H1 (cell line): ENCODE results near the gene TXNDC2. TPM values are rescaled to one million over a fixed set of nuclear protein-coding genes. Genes with fewer than 3 reads are reported as not detected.

Experiments
- CTCF ChIA-PET: fragments of 300-600 bp; sonication (Branson Sonifier 250); formaldehyde crosslinking; loops from one replicate; lab custom pipeline; 2021; ENCODE audit not compliant: partially characterized antibody; lab: Charles Lee
- POLR2A ChIA-PET: fragments of 300-600 bp; sonication (Branson Sonifier 250); formaldehyde crosslinking; loops from one replicate; lab custom pipeline; 2021; ENCODE audit warnings: inconsistent platforms; ENCODE audit not compliant: partially characterized antibody; lab: Charles Lee
- DNase-seq, 2 experiments: peaks; one replicate each; pipeline versions ENCODE4 v3.0.0 to v3.0.0-alpha.2; 2010 to 2022; ENCODE audit warnings: low spot score in 2 of 2, low read depth in 1 of 2, mixed read lengths in 1 of 2
- FAIRE-seq: peaks from 2 replicates; lab custom pipeline; 2011; peaks lifted over from hg19 to GRCh38; lab: Jason Lieb, UNC
- H2AFZ ChIP-seq: 2 replicates; pipeline ENCODE4 v1.8.1; 2012; ENCODE audit warnings: low read length, inconsistent platforms
- H2AK5ac ChIP-seq: 2 replicates; pipeline ENCODE4 v1.6.1; 2013; ENCODE audit warnings: low read depth, low read length
- H2BK120ac ChIP-seq: replicated peaks from 2 replicates; pipeline ENCODE3; 2013; ENCODE audit warnings: low read depth, low read length, inconsistent platforms
- H2BK12ac ChIP-seq: 2 replicates; pipeline ENCODE4 v1.6.1; 2013; ENCODE audit warnings: low read depth, low read length
- H2BK15ac ChIP-seq: 2 replicates; pipeline ENCODE4 v1.6.1; 2013; ENCODE audit warnings: low read length
- H2BK20ac ChIP-seq: 2 replicates; pipeline ENCODE4 v1.6.1; 2013; ENCODE audit warnings: low read length
- H2BK5ac ChIP-seq: 2 replicates; pipeline ENCODE4 v1.6.1; 2013; ENCODE audit warnings: low read depth, low read length
- H3K14ac ChIP-seq: 2 replicates; pipeline ENCODE4 v1.6.1; 2013; ENCODE audit warnings: inconsistent platforms; ENCODE audit not compliant: insufficient read length
- H3K18ac ChIP-seq: 2 replicates; pipeline ENCODE4 v1.6.1; 2013; ENCODE audit warnings: low read length; ENCODE audit errors: extremely low read depth
- H3K23ac ChIP-seq: 2 replicates; pipeline ENCODE4 v1.6.1; 2013; ENCODE audit warnings: inconsistent platforms; ENCODE audit not compliant: insufficient read length
- H3K23me2 ChIP-seq: 2 replicates; pipeline ENCODE4 v1.6.1; 2013; ENCODE audit warnings: low read depth, low read length
- H3K27ac ChIP-seq: 2 replicates; pipeline ENCODE4 v1.6.1; 2011; ENCODE audit warnings: low read depth, low read length, inconsistent platforms
- H3K27me3 ChIP-seq, 4 experiments: replicated peaks in 1 of 4; 1 replicate in 1 of 4; 2 replicates in 3 of 4; pipeline versions ENCODE4 v1.6.1 to v1.8.1; 2011 to 2013; ENCODE audit warnings: low read length in 3 of 4, mild to moderate bottlenecking in 3 of 4, inconsistent platforms in 2 of 4, mixed read lengths in 2 of 4, moderate library complexity in 1 of 4; ENCODE audit not compliant: control insufficient read depth in 3 of 4, insufficient read depth in 3 of 4; ENCODE audit errors: extremely low read depth in 1 of 4
- H3K36me3 ChIP-seq, 4 experiments: 2 replicates each; pipeline versions ENCODE4 v1.6.1 to v1.8.1; 2011 to 2013; ENCODE audit warnings: mild to moderate bottlenecking in 4 of 4, low read length in 3 of 4, moderate library complexity in 2 of 4, control low read depth in 1 of 4, inconsistent platforms in 1 of 4; ENCODE audit not compliant: insufficient read depth in 4 of 4, control insufficient read depth in 2 of 4
- H3K4ac ChIP-seq: replicated peaks from 2 replicates; pipeline ENCODE3; 2013; ENCODE audit warnings: low read length, low read depth, mixed read lengths, inconsistent platforms; ENCODE audit not compliant: insufficient read length
- H3K4me1 ChIP-seq, 4 experiments: replicated peaks in 1 of 4; 1 replicate in 1 of 4; 2 replicates in 3 of 4; pipeline versions ENCODE4 v1.6.1 to v1.8.1; 2011 to 2013; ENCODE audit warnings: low read length in 3 of 4, inconsistent platforms in 2 of 4, mixed read lengths in 1 of 4; ENCODE audit not compliant: insufficient read depth in 4 of 4, control insufficient read depth in 3 of 4
- H3K4me2 ChIP-seq, 2 experiments: 2 replicates each; pipeline versions ENCODE4 v1.6.1 to v1.8.1; 2011 to 2013; ENCODE audit warnings: low read depth in 2 of 2, low read length in 2 of 2, control low read depth in 1 of 2, inconsistent platforms in 1 of 2, mild to moderate bottlenecking in 1 of 2; ENCODE audit not compliant: insufficient read depth in 1 of 2
- H3K4me3 ChIP-seq, 4 experiments: fragments of 200-600, 300-600 bp in 1 of 4; sonication (generic), shearing (Covaris generic), sonication (Bioruptor Twin) in 1 of 4; 2 replicates each; pipeline versions ENCODE4 v1.5.1 to v1.8.1; 2011 to 2016; ENCODE audit warnings: low read length in 4 of 4, low read depth in 3 of 4, control low read depth in 2 of 4, inconsistent platforms in 2 of 4, mild to moderate bottlenecking in 2 of 4, mixed read lengths in 1 of 4, moderate library complexity in 1 of 4; ENCODE audit not compliant: insufficient read depth in 2 of 4; ENCODE audit errors: extremely low read depth in 1 of 4
- H3K56ac ChIP-seq: replicated peaks from 2 replicates; pipeline ENCODE3; 2013; ENCODE audit warnings: low read depth, mild to moderate bottlenecking, mixed read lengths, low read length, inconsistent platforms; ENCODE audit not compliant: insufficient read length
- H3K79me1 ChIP-seq: 2 replicates; pipeline ENCODE4 v1.6.1; 2013; ENCODE audit warnings: low read depth, low read length, control low read depth
- H3K79me2 ChIP-seq, 2 experiments: 2 replicates each; pipeline versions ENCODE4 v1.6.1 to v1.8.1; 2012 to 2013; ENCODE audit warnings: low read length in 2 of 2, mild to moderate bottlenecking in 2 of 2, inconsistent platforms in 1 of 2; ENCODE audit not compliant: insufficient read depth in 2 of 2, control insufficient read depth in 1 of 2
- H3K9ac ChIP-seq, 4 experiments: replicated peaks in 1 of 4; 1 replicate in 1 of 4; 2 replicates in 3 of 4; pipeline versions ENCODE4 v1.6.1 to v1.8.1; 2011 to 2013; ENCODE audit warnings: low read depth in 3 of 4, low read length in 3 of 4, control low read depth in 2 of 4, mild to moderate bottlenecking in 2 of 4, moderate library complexity in 2 of 4, inconsistent platforms in 1 of 4; ENCODE audit errors: extremely low read depth in 1 of 4
- H3K9me3 ChIP-seq, 2 experiments: 2 replicates each; pipeline versions ENCODE4 v1.6.1 to v1.8.1; 2012 to 2013; ENCODE audit warnings: mild to moderate bottlenecking in 2 of 2, moderate library complexity in 2 of 2, control low read depth in 1 of 2, inconsistent platforms in 1 of 2, low read depth in 1 of 2, low read length in 1 of 2, mixed read lengths in 1 of 2; ENCODE audit not compliant: insufficient read depth in 2 of 2
- H4K20me1 ChIP-seq, 2 experiments: replicated peaks in 1 of 2; 2 replicates each; pipeline versions ENCODE3 to v1.8.1; 2011 to 2013; ENCODE audit warnings: inconsistent platforms in 2 of 2, low read length in 2 of 2, mild to moderate bottlenecking in 1 of 2; ENCODE audit not compliant: insufficient read depth in 2 of 2, control insufficient read depth in 1 of 2
- H4K5ac ChIP-seq: 2 replicates; pipeline ENCODE4 v1.6.1; 2013; ENCODE audit warnings: low read length, low read depth, mixed read lengths, inconsistent platforms; ENCODE audit not compliant: insufficient read length
- H4K8ac ChIP-seq: 2 replicates; pipeline ENCODE4 v1.8.0; 2013; ENCODE audit warnings: mild to moderate bottlenecking, moderate library complexity, low read length, inconsistent platforms; ENCODE audit not compliant: insufficient read depth; ENCODE audit errors: extremely low read depth
- H4K91ac ChIP-seq: replicated peaks from 2 replicates; pipeline ENCODE3; 2013; ENCODE audit warnings: low read length, mixed read lengths, inconsistent platforms; ENCODE audit not compliant: insufficient read length
- ATF3 ChIP-seq: IDR thresholded peaks from 2 replicates; pipeline ENCODE4 v1.6.1; 2011; ENCODE audit warnings: low read depth, mild to moderate bottlenecking, low read length; ENCODE audit not compliant: insufficient read depth
- BCL11A ChIP-seq, 2 experiments: IDR thresholded peaks; one replicate each; pipeline ENCODE4 v1.6.1; 2011; ENCODE audit warnings: low read depth in 2 of 2, low read length in 2 of 2, mild to moderate bottlenecking in 2 of 2
- BRCA1 ChIP-seq: IDR thresholded peaks from 2 replicates; pipeline ENCODE4 v1.6.1; 2012; ENCODE audit warnings: low read depth, low read length, improper control_type of control experiment
- CHD2 ChIP-seq: IDR thresholded peaks from 2 replicates; pipeline ENCODE4 v1.6.1; 2012; ENCODE audit warnings: low read length, improper control_type of control experiment
- E2F6 ChIP-seq: IDR thresholded peaks from 2 replicates; pipeline ENCODE4 v1.6.1; 2012; ENCODE audit warnings: inconsistent platforms
- GABPA ChIP-seq: IDR thresholded peaks from 2 replicates; pipeline ENCODE4 v1.6.1; 2011; ENCODE audit warnings: mild to moderate bottlenecking, low read length, moderate library complexity, borderline replicate concordance; ENCODE audit not compliant: insufficient read depth
- JUN ChIP-seq: IDR thresholded peaks from 2 replicates; pipeline ENCODE4 v1.6.1; 2011; ENCODE audit warnings: low read depth, mild to moderate bottlenecking, improper control_type of control experiment, low read length
- WGBS, 2 experiments: shearing (Covaris generic) in 1 of 2; methylation state at CpG; one replicate each; pipeline versions ENCODE4 v1.1.6 to v1.1.7; 2013 to 2015; ENCODE audit warnings: low lambda C conversion rate in 2 of 2, mixed read lengths in 2 of 2, inconsistent platforms in 1 of 2, low coverage in 1 of 2, missing lambda C conversion rate in 1 of 2; ENCODE audit not compliant: insufficient replicate concordance in 2 of 2, insufficient coverage in 1 of 2, insufficient read length in 1 of 2; ENCODE audit errors: extremely low coverage in 1 of 2, missing lambda C conversion rate in 1 of 2; 5-methylcytosine and 5-hydroxymethylcytosine counted together
- polyA plus RNA-seq, 7 experiments: library from polyadenylated mRNA; depleted of rRNA in 3 of 7; stranded (reverse) in 5 of 7; unstranded in 2 of 7; fragments of >200 nt in 5 of 7; fragments of 200-250 nt in 2 of 7; gene quantifications; 1 replicate in 5 of 7; 2 replicates in 1 of 7; 4 replicates in 1 of 7; pipeline versions ENCODE4 v1.2.1 to v1.2.3, GENCODE V29; 2011 to 2013; ENCODE audit warnings: missing spikeins in 2 of 7, mixed read lengths in 2 of 7
- total RNA-seq: library from RNA; stranded (reverse); fragmentation: NEBNext Ultra II Directional; extraction: Animal tissue kit (Norgen Biotek cat#: 25700); gene quantifications from 2 replicates; pipeline ENCODE4 v1.2.1, GENCODE V29; 2021

TXNDC2 gene
- total and polyA plus RNA-seq, 2 of the 8 experiments (the other 6 are each of a cell fraction or from before 2014, with no cell fraction given) = 0.09 TPM; not detected in 1

- Histone ChIP-seq H3K4me1 (peaks cover 0 to 14% (median 7%) of the 10 kb centered on the region in 4 experiments; a peak in 4 of 7 replicates), H3K36me3 (no peaks in the 10 kb centered on the region), H3K23ac (no peak overlapping the region), H2BK20ac (0 out of 2 replicates have a peak overlapping the region, but pooled peaks have one; percentile 72), H3K79me2 (no peaks in the 10 kb centered on the region), H4K8ac (no peak overlapping the region), H2BK5ac (no peak overlapping the region), H3K18ac (no peak overlapping the region), H3K4ac (no peak overlapping the region), H3K27ac (no peak overlapping the region), H3K9ac (no peak overlapping the region), H3K14ac (no peak overlapping the region), H2AFZ (no peak overlapping the region), H3K4me2 (no peak overlapping the region), H3K79me1 (no peaks in the 10 kb centered on the region), H3K27me3 (peaks cover 0 to 2% (median 0%) of the 10 kb centered on the region in 4 experiments; a peak in 1 of 7 replicates), H2BK120ac (no peak overlapping the region), H3K23me2 (no peaks in the 10 kb centered on the region), H4K20me1 (no peaks in the 10 kb centered on the region), H2BK15ac (no peak overlapping the region), H2BK12ac (no peak overlapping the region), H3K4me3 (no peak overlapping the region), H3K56ac (no peak overlapping the region), H2AK5ac (no peak overlapping the region), H4K5ac (no peak overlapping the region), H3K9me3 (peaks cover 12 to 17% of the 10 kb centered on the region in 2 experiments; a peak in 3 of 4 replicates), H4K91ac (no peak overlapping the region)
- DNase-seq (no peak), FAIRE-seq (no peak)
- CTCF ChIA-PET = interaction anchor here (0.8 to 2.2 kb wide), 4 partner anchors 11 to 82 kb away, joined by 3 to 7 read pairs (median 5); no protein-coding TSS in a partner anchor
- POLR2A ChIA-PET = interaction anchor here (1.0 to 1.3 kb wide), 2 partner anchors 10 to 11 kb away, joined by 3 to 4 read pairs; no protein-coding TSS in a partner anchor
- 69% methylated on average over 6 of the region's 6 CpGs; no CpG with 5 or more reads in 1 of the 2 experiments for WGBS, 2 experiments
- TF ChIP-seq CHD2 = no peak
- TF ChIP-seq BRCA1 = no peak
- TF ChIP-seq GABPA = no peak
- TF ChIP-seq BCL11A (IDR thresholded peaks at IDR 0.05; ENCODE audit: low read depth in 2 of 2, low read length in 2 of 2) = no peak
- no peak for TF ChIP-seq ATF3
- TF ChIP-seq E2F6 = no peak
- TF ChIP-seq JUN = no peak
Measured at GRCh38 chr18:9868857-9869714, 16.7 kb upstream of the TXNDC2 start.
